Progenitor cell of endocrine pancreas (in vitro differentiated cells): Measurements from ENCODE around the gene TUBA3D. TPM values are rescaled to one million over a fixed set of nuclear protein-coding genes. Genes with fewer than 3 reads are reported as not detected.
"Not testable (repeated sequence)": the region's sequence is repeated elsewhere in the genome, so short reads cannot be mapped to it uniquely, and the experiment has no call there.

Source experiments
- DNase-seq: peaks from one replicate; pipeline ENCODE4 v3.0.0; 2021; ENCODE audit warnings: low spot score; ENCODE audit not compliant: unreplicated experiment
- H3K27ac Mint-ChIP-seq: 2 replicates; pipeline ENCODE4 v1.8.0; 2021; ENCODE audit warnings: mild to moderate bottlenecking, moderate library complexity, mixed read lengths
- H3K27me3 Mint-ChIP-seq: 2 replicates; pipeline ENCODE4 v1.8.0; 2021; ENCODE audit warnings: mixed read lengths
- H3K36me3 Mint-ChIP-seq: 2 replicates; pipeline ENCODE4 v1.8.0; 2022; ENCODE audit warnings: mixed read lengths; ENCODE audit not compliant: insufficient read depth
- H3K4me1 Mint-ChIP-seq: 2 replicates; pipeline ENCODE4 v1.8.0; 2021; ENCODE audit warnings: low read depth, mixed read lengths
- H3K4me3 Mint-ChIP-seq: 2 replicates; pipeline ENCODE4 v1.8.0; 2021; ENCODE audit warnings: low read depth, mild to moderate bottlenecking, moderate library complexity, mixed read lengths
- H3K9me3 Mint-ChIP-seq: 2 replicates; pipeline ENCODE4 v1.8.0; 2021; ENCODE audit warnings: low read depth, mixed read lengths
- total RNA-seq: library from RNA; stranded (reverse); gene quantifications from 2 replicates; pipeline ENCODE4 v1.2.1, GENCODE V29; 2021
- TF ChIP-seq, protein P1 (sequence below): fragments of 200-600 bp; sonication (generic); IDR thresholded peaks from one replicate; pipeline ENCODE4 v1.5.0; 2021; ENCODE audit warnings: antibody characterized with exemption, mild to moderate bottlenecking; ENCODE audit not compliant: unreplicated experiment

The TUBA3D gene
- total RNA-seq, 1 donor from 2014 or later = not detected

GRCh38 chr2:131515235-131515634 is 39.3 kb downstream of the TUBA3D start:
- H3K36me3 Mint-ChIP-seq, H3K4me1 Mint-ChIP-seq, H3K27ac Mint-ChIP-seq, H3K4me3 Mint-ChIP-seq, DNase-seq, H3K9me3 Mint-ChIP-seq, H3K27me3 Mint-ChIP-seq: not testable (repeated sequence)

DNA sequence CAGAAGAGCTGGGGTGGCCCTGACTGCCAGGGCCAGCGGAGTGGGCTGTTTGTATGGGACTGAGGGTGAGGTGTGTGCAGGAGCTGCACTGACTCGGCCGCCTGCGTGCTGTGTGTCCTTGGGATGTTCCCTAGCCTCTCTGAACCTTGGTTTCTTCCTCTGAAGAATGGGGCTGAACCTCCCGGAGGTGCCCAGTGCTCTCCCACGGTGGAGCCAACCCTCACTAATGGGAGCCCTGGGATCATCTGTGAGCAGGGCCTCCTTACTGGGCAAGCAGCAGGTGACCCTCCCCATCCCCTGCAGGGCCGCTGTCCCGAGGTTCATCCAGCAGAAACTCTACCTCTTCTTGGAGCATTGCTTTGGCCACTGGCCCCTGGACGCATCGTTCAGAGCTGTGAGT is 40.1 kb downstream of the TUBA3D start:
- no peaks in the 10 kb centered on the region for H3K27me3 Mint-ChIP-seq

GRCh38 chr2:131516621-131517020 is 40.7 kb downstream of the TUBA3D start:
- not testable (repeated sequence) for DNase-seq, H3K4me1 Mint-ChIP-seq, H3K9me3 Mint-ChIP-seq, H3K4me3 Mint-ChIP-seq, H3K36me3 Mint-ChIP-seq, H3K27ac Mint-ChIP-seq, H3K27me3 Mint-ChIP-seq
- TF ChIP-seq, protein P1, sequence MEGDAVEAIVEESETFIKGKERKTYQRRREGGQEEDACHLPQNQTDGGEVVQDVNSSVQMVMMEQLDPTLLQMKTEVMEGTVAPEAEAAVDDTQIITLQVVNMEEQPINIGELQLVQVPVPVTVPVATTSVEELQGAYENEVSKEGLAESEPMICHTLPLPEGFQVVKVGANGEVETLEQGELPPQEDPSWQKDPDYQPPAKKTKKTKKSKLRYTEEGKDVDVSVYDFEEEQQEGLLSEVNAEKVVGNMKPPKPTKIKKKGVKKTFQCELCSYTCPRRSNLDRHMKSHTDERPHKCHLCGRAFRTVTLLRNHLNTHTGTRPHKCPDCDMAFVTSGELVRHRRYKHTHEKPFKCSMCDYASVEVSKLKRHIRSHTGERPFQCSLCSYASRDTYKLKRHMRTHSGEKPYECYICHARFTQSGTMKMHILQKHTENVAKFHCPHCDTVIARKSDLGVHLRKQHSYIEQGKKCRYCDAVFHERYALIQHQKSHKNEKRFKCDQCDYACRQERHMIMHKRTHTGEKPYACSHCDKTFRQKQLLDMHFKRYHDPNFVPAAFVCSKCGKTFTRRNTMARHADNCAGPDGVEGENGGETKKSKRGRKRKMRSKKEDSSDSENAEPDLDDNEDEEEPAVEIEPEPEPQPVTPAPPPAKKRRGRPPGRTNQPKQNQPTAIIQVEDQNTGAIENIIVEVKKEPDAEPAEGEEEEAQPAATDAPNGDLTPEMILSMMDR = peak; percentile 30

More for the DNA sequence above, 40.1 kb downstream of the TUBA3D start:
- no peak for DNase-seq
- Mint-ChIP-seq H3K36me3 (peaks cover 5% of the 10 kb centered on the region), H3K4me3 (no peak overlapping the region), H3K9me3 (no peaks in the 10 kb centered on the region), H3K27ac (no peak overlapping the region), H3K4me1 (no peaks in the 10 kb centered on the region)
- TF ChIP-seq, protein P1 = no peak

DNA sequence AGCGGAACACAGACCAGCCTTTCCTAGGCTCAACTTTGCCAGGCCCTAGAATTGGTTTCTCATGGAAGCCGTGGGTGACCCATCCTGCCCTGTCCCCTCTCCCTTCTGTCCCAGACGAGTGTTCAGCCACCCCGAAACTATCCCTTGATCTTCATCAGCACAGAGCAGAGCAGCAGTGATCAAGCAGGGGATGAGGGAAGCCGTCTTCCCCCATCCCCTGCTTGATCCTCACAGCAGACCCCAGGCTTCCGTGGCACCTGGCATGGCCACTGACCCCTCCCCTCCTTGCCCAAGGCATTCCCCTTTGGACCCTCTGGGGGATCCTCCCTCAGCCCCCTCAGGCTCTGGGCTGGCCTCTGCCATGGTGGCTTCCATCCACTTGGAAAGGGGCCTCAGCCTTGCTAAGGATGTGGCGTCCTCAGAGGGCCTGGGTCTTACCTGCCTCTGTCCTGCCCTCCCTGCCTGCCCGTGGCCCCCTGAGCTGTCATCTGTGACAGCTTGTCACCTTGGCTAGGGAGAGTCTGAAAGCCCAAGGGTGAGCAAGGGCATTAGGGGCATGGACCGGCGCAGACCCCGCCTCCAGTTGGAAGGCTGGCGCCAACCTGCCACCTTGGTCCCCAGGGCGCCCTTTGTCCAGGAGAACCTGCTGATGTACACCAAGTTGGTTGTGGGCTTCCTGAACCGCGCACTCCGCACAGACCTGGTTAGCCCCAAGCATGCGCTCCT is 41.4 kb downstream of the TUBA3D start:
- H3K9me3 Mint-ChIP-seq = no peaks in the 10 kb centered on the region
- H3K36me3 Mint-ChIP-seq = peaks cover 5% of the 10 kb centered on the region
- H3K27me3 Mint-ChIP-seq = no peaks in the 10 kb centered on the region
- H3K4me3 Mint-ChIP-seq = no peak overlapping the region
- no peak for DNase-seq
- no peak overlapping the region for H3K27ac Mint-ChIP-seq
- TF ChIP-seq, protein P1 = no peak
- H3K4me1 Mint-ChIP-seq = no peaks in the 10 kb centered on the region

DNA sequence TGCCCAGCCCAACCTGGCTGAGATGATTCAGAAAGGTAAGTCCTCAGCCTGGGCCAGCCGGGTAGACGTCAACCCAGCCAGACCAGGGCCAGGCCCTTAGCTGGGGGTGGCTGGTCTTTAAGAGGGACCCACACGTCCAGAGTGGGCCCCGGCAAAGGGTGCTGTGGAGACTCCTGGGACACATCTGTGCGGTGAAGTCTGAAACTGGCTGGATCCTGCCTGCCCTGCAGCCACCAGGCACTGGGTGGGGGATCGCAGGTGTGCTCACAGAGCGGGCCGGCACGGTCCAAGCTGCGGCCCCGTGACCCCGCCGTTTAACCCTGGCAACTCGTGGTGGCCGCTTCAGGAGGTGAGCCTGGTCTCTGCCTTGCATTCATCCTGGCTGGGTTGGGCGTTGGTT is 41.9 kb downstream of the TUBA3D start:
- not testable (repeated sequence) for H3K27ac Mint-ChIP-seq, H3K36me3 Mint-ChIP-seq, H3K4me1 Mint-ChIP-seq, H3K9me3 Mint-ChIP-seq, DNase-seq, H3K27me3 Mint-ChIP-seq, H3K4me3 Mint-ChIP-seq

DNA sequence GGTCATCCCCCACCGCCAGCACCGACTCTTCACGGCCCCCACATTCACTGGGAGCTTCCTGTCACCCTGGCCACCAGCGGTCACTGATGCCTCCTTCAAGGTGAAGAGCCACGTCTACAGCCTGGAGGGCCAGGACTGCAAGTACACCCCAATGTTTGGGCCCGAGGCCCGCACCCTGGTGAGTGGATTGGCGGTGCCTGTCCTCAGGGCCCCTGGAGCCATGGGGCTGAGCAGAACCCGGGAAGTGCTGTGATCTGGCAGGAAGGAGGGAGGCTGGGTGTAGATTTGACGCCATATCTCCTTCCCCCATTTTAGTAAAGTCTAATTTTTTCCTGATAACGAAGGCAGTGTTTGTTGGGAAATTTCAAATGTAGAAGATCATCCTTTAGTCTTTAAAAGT is 42.6 kb downstream of the TUBA3D start:
- H3K4me3 Mint-ChIP-seq, H3K9me3 Mint-ChIP-seq, H3K27me3 Mint-ChIP-seq, H3K27ac Mint-ChIP-seq, H3K4me1 Mint-ChIP-seq, H3K36me3 Mint-ChIP-seq, DNase-seq: not testable (repeated sequence)

- H3K4me3 Mint-ChIP-seq = no peak overlapping the region
- H3K36me3 Mint-ChIP-seq = peaks cover 5% of the 10 kb centered on the region
- DNase-seq = no peak
- no peaks in the 10 kb centered on the region for H3K9me3 Mint-ChIP-seq
- H3K27ac Mint-ChIP-seq = no peak overlapping the region
- no peaks in the 10 kb centered on the region for H3K27me3 Mint-ChIP-seq
- TF ChIP-seq, protein P1 = no peak
- no peaks in the 10 kb centered on the region for H3K4me1 Mint-ChIP-seq
Observed at GRCh38 chr2:131519466-131519865, 43.5 kb downstream of the TUBA3D start.

- H3K27me3 Mint-ChIP-seq, H3K4me1 Mint-ChIP-seq, H3K36me3 Mint-ChIP-seq, DNase-seq, H3K9me3 Mint-ChIP-seq, H3K27ac Mint-ChIP-seq, H3K4me3 Mint-ChIP-seq: not testable (repeated sequence)
Observed at GRCh38 chr2:131519871-131520470, 44.1 kb downstream of the TUBA3D start.
